PC-3 (cell line): ENCODE results near the gene ITM2C. TPM values are rescaled to one million over a fixed set of nuclear protein-coding genes. Genes with fewer than 3 reads are reported as not detected.

Experiments
- ATAC-seq: fragments of 200-7000 bp; cut with Tn5 transposase; 2 replicates; pipeline ENCODE4 v1.9.1; 2020; ENCODE audit warnings: mild to moderate bottlenecking, moderate library complexity
- BruUV-seq: library from RNA; stranded (reverse); fragments of 400-500 nt; replicated peaks from 2 replicates; lab custom pipeline; 2021; lab: Mats Ljungman, UMichigan
- CTCF ChIA-PET: fragments of 300-600 bp; sonication (Branson Sonifier 250); formaldehyde crosslinking; loops from one replicate; lab custom pipeline; 2022; ENCODE audit warnings: antibody characterized with exemption; lab: Charles Lee
- POLR2A ChIA-PET: fragments of 300-600 bp; sonication (Branson Sonifier 250); formaldehyde crosslinking; loops from one replicate; lab custom pipeline; 2022; ENCODE audit warnings: antibody characterized with exemption; ENCODE audit not compliant: unreplicated experiment; lab: Charles Lee
- DNase-seq: peaks from one replicate; pipeline ENCODE4 v3.0.0-alpha.2; 2015
- H2AFZ ChIP-seq: fragments of 300-600 bp; sonication (generic); 2 replicates; pipeline ENCODE4 v1.6.0; 2016; ENCODE audit warnings: antibody characterized with exemption, low read length
- H3F3A ChIP-seq: fragments of 300-600 bp; sonication (generic); one replicate; pipeline ENCODE4 v1.6.0; 2017; ENCODE audit warnings: antibody characterized with exemption, low read length, control low read depth, mild to moderate bottlenecking; ENCODE audit not compliant: unreplicated experiment
- H3K27ac ChIP-seq: fragments of 300-600 bp; sonication (generic); 2 replicates; pipeline ENCODE4 v1.5.1; 2016; ENCODE audit warnings: mild to moderate bottlenecking, low read length
- H3K27me3 ChIP-seq: fragments of 300-600 bp; sonication (generic); 2 replicates; pipeline ENCODE4 v1.6.1; 2016; ENCODE audit warnings: low read length, mixed read lengths
- H3K36me3 ChIP-seq: fragments of 300-600 bp; sonication (generic); 2 replicates; pipeline ENCODE4 v1.6.1; 2016; ENCODE audit warnings: low read depth, mixed run types, low read length, mixed read lengths
- H3K4me1 ChIP-seq: fragments of 300-600 bp; sonication (generic); 2 replicates; pipeline ENCODE4 v1.5.1; 2016; ENCODE audit warnings: low read length; ENCODE audit not compliant: insufficient read depth
- H3K4me2 ChIP-seq: fragments of 300-600 bp; sonication (generic); 2 replicates; pipeline ENCODE4 v1.6.0; 2016; ENCODE audit warnings: low read length
- H3K4me3 ChIP-seq: fragments of 300-600 bp; sonication (generic); 2 replicates; pipeline ENCODE4 v1.5.1; 2016; ENCODE audit warnings: mild to moderate bottlenecking, low read length, mixed read lengths
- H3K79me2 ChIP-seq: fragments of 300-600 bp; sonication (generic); 2 replicates; pipeline ENCODE4 v1.6.1; 2017; ENCODE audit warnings: low read length, mixed read lengths
- H3K9ac ChIP-seq: fragments of 300-600 bp; sonication (generic); 2 replicates; pipeline ENCODE4 v1.6.0; 2016; ENCODE audit warnings: mild to moderate bottlenecking, low read length
- H3K9me2 ChIP-seq: fragments of 300-600 bp; sonication (generic); replicated peaks from 2 replicates; pipeline ENCODE4 v1.6.1; 2016; ENCODE audit warnings: mixed run types, low read length, mixed read lengths
- H3K9me3 ChIP-seq: fragments of 300-600 bp; sonication (generic); 2 replicates; pipeline ENCODE4 v1.6.1; 2016; ENCODE audit warnings: low read length, mixed read lengths
- H4K20me1 ChIP-seq: fragments of 300-600 bp; sonication (generic); 2 replicates; pipeline ENCODE4 v1.6.1; 2016; ENCODE audit warnings: low read length, mixed read lengths
- EZH2 ChIP-seq: fragments of 300-600 bp; sonication (generic); IDR thresholded peaks from one replicate; pipeline ENCODE4 v1.6.1; 2017; ENCODE audit warnings: antibody characterized with exemption, mild to moderate bottlenecking, low read length; ENCODE audit not compliant: unreplicated experiment
- EZH2phosphoT487 ChIP-seq: fragments of 300-600 bp; sonication (generic); IDR thresholded peaks from 2 replicates; pipeline ENCODE4 v1.6.1; 2018; ENCODE audit warnings: mild to moderate bottlenecking, antibody characterized with exemption, low read length, borderline replicate concordance
- intact Hi-C: fragments of 100-400 bp; cut with micrococcal nuclease; formaldehyde crosslinking; loops from 2 replicates; pipeline ENCODE4 v1.9.0; 2023
- total RNA-seq: library from RNA; depleted of rRNA; stranded (reverse); fragments of >200 nt; gene quantifications from 2 replicates; pipeline ENCODE4 v1.2.3, GENCODE V29; 2014
- TF ChIP-seq, protein P1 (sequence below): fragments of 300-600 bp; sonication (generic); conservative IDR thresholded peaks from 2 replicates; pipeline ENCODE4 v1.5.1; 2017; ENCODE audit warnings: antibody characterized with exemption, low read depth, mild to moderate bottlenecking, low read length

Gene ITM2C
- total RNA-seq, 1 experiment from 2014 or later, result 111 TPM

DNA sequence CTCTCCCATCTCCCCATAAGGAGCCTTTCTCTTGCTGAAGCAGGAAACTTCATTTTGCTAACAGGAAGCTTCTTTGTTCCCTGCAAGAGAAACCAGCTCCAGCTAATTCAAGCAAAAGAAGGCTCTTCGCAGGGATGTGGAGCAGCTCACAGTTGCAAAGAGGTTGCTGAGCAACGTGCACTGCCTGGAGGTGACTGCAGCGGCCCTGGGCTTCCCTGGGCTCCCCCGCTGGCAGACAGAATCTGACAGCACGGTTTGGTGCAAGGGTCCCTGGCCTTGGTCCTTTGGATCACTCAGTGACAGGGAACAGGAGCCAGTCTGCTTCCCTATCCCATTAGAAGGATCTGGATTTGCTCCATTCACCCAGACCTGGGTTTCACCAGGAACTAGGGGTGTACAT lies 34.5 kb downstream of the ITM2C start:
- Histone ChIP-seq H3K79me2 (no peaks in the 10 kb centered on the region), H3K9me3 (no peaks in the 10 kb centered on the region), H3K4me2 (no peak overlapping the region), H3K27me3 (no peaks in the 10 kb centered on the region), H3K4me1 (no peaks in the 10 kb centered on the region), H3K4me3 (no peak overlapping the region), H3K36me3 (no peaks in the 10 kb centered on the region), H3K9ac (no peak overlapping the region), H3K9me2 (no peaks in the 10 kb centered on the region), H4K20me1 (no peaks in the 10 kb centered on the region), H3K27ac (no peak overlapping the region), H3F3A (no peaks in the 10 kb centered on the region), H2AFZ (no peak overlapping the region)
- TF ChIP-seq EZH2 (no peak), EZH2phosphoT487 (no peak)
- TF ChIP-seq, protein P1, sequence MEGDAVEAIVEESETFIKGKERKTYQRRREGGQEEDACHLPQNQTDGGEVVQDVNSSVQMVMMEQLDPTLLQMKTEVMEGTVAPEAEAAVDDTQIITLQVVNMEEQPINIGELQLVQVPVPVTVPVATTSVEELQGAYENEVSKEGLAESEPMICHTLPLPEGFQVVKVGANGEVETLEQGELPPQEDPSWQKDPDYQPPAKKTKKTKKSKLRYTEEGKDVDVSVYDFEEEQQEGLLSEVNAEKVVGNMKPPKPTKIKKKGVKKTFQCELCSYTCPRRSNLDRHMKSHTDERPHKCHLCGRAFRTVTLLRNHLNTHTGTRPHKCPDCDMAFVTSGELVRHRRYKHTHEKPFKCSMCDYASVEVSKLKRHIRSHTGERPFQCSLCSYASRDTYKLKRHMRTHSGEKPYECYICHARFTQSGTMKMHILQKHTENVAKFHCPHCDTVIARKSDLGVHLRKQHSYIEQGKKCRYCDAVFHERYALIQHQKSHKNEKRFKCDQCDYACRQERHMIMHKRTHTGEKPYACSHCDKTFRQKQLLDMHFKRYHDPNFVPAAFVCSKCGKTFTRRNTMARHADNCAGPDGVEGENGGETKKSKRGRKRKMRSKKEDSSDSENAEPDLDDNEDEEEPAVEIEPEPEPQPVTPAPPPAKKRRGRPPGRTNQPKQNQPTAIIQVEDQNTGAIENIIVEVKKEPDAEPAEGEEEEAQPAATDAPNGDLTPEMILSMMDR, result no peak
- no TSS peak for BruUV-seq
- intact Hi-C loops, result no loop called here
- CTCF ChIA-PET, result interaction anchor here (0.9 to 1.1 kb wide), 2 partner anchors 75 to 89 kb away, joined by 5 read pairs; no protein-coding TSS in a partner anchor
- DNase-seq, result no peak
- POLR2A ChIA-PET, result no interaction called here
- no peak for ATAC-seq

DNA sequence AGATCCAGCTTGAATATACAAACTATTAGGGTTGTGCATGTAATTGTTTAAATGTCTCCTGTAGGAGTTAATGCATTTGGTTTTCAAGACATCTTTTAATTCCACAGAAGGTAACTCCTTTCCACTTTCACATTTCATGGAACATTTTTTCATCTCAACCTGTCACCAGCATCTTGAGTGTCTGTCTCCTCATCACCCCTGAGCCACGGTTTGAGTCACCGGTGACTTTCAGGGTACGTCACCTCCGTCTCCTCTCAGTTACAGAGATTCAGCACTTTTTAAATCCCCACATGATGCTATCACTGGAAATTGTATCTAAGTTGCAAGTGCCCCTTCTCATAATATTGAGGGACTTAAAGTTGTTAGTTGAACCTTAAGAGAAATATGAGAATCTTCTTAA lies 35.0 kb downstream of the ITM2C start:
- no TSS peak for BruUV-seq
- Histone ChIP-seq H3K4me2 (no peak overlapping the region), H3K36me3 (no peaks in the 10 kb centered on the region), H3K27me3 (no peaks in the 10 kb centered on the region), H3K9me3 (no peaks in the 10 kb centered on the region), H4K20me1 (no peaks in the 10 kb centered on the region), H3F3A (no peaks in the 10 kb centered on the region), H3K27ac (no peak overlapping the region), H3K9ac (no peak overlapping the region), H3K9me2 (no peaks in the 10 kb centered on the region), H2AFZ (no peak overlapping the region), H3K4me1 (no peaks in the 10 kb centered on the region), H3K4me3 (no peak overlapping the region), H3K79me2 (no peaks in the 10 kb centered on the region)
- CTCF ChIA-PET, result interaction anchor here (0.9 to 1.1 kb wide), 2 partner anchors 75 to 88 kb away, joined by 5 read pairs; no protein-coding TSS in a partner anchor
- ATAC-seq (no peak), DNase-seq (no peak)
- intact Hi-C loops, result loop anchor here (5.0 kb wide), 2 partner anchors 77 to 158 kb away; partner anchors contain the start of gene PSMD1
- POLR2A ChIA-PET, result no interaction called here
- TF ChIP-seq, protein P1, result no peak
- TF ChIP-seq EZH2, result no peak
- TF ChIP-seq EZH2phosphoT487, result no peak

DNA sequence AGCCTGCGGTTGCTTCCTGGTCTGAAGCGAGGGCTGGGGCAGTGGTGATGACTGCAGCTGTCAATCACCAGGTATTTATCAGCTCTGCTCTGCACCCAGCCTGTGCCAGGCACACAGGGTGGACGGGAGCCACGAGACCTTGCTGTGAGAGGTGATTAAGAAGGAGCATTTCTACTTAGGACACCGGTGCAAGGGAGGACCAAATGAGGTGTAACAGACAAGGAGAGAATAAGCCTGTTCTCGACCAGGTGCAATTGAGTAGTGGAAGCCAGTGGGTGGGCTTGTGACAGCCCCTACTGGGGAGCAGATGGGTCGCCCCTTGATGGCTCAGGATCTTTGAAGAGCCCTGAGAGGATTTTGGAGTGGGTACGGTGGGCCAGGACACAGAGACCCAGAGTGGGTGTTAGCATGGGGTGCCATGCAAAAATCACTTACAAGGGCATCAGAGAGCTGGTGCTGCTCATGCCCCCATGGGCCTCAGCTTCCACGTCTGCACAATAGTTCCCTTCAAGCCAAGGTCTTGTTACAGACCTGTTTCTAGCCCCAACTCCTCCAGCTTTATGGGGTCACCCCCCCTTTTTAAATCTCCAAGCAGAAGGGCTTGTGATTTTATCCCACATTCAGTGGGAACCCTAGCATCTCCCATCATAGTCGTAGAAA lies 35.7 kb downstream of the ITM2C start:
- intact Hi-C loops, result loop anchor here (5.0 kb wide), 2 partner anchors 78 to 157 kb away; partner anchors contain the start of gene PSMD1
- no peaks in the 10 kb centered on the region for H3K4me1 ChIP-seq
- no peak overlapping the region for H3K4me3 ChIP-seq
- ChIA-PET POLR2A (no interaction called here), CTCF (no interaction called here)
- no peaks in the 10 kb centered on the region for H3K27me3 ChIP-seq
- no TSS peak for BruUV-seq
- no peaks in the 10 kb centered on the region for H3K9me3 ChIP-seq
- H3K9me2 ChIP-seq, result no peaks in the 10 kb centered on the region
- DNase-seq, result no peak
- H3K4me2 ChIP-seq, result no peak overlapping the region
- no peaks in the 10 kb centered on the region for H3K79me2 ChIP-seq
- H3K9ac ChIP-seq, result no peak overlapping the region
- H3K36me3 ChIP-seq, result no peaks in the 10 kb centered on the region
- no peak for ATAC-seq
- no peaks in the 10 kb centered on the region for H3F3A ChIP-seq
- no peak overlapping the region for H3K27ac ChIP-seq
- no peak for TF ChIP-seq EZH2
- TF ChIP-seq, protein P1, result no peak
- no peak for TF ChIP-seq EZH2phosphoT487
- no peak overlapping the region for H2AFZ ChIP-seq
- H4K20me1 ChIP-seq, result no peaks in the 10 kb centered on the region
